Panc1 (cell line): ENCODE results near the gene RRP8. TPM values are rescaled to one million over a fixed set of nuclear protein-coding genes. Genes with fewer than 3 reads are reported as not detected.

ENCODE experiments used
- ATAC-seq: fragments of 200-7000 bp; cut with Tn5 transposase; 2 replicates; pipeline ENCODE4 v1.9.1; 2020; ENCODE audit warnings: mild to moderate bottlenecking, moderate library complexity
- BruUV-seq: library from RNA; stranded (reverse); fragments of 400-500 nt; replicated peaks from 2 replicates; lab custom pipeline; 2021; lab: Mats Ljungman, UMichigan
- CTCF ChIA-PET: fragments of 300-600 bp; sonication (Branson Sonifier 250); formaldehyde crosslinking; loops from one replicate; lab custom pipeline; 2022; ENCODE audit warnings: antibody characterized with exemption; lab: Charles Lee
- POLR2A ChIA-PET: fragments of 300-600 bp; sonication (Branson Sonifier 250); formaldehyde crosslinking; loops from one replicate; lab custom pipeline; 2022; ENCODE audit warnings: antibody characterized with exemption; lab: Charles Lee
- DNase-seq: peaks from one replicate; pipeline ENCODE4 v3.0.0-alpha.2; 2010; ENCODE audit warnings: low read depth, low spot score
- H3K27ac ChIP-seq: 2 replicates; pipeline ENCODE4 v1.5.1; 2011; ENCODE audit warnings: mild to moderate bottlenecking, low read length, inconsistent platforms
- H3K27me3 ChIP-seq: fragments of 200-500 bp; sonication (Bioruptor generic); 2 replicates; pipeline ENCODE4 v1.6.0; 2014; ENCODE audit warnings: low read length, inconsistent platforms; ENCODE audit not compliant: control insufficient read depth, insufficient read depth
- H3K36me3 ChIP-seq: fragments of 200-500 bp; sonication (Bioruptor generic); 2 replicates; pipeline ENCODE4 v1.5.1; 2014; ENCODE audit warnings: inconsistent platforms, mild to moderate bottlenecking, low read length, moderate library complexity; ENCODE audit not compliant: control insufficient read depth, insufficient read depth
- H3K4me1 ChIP-seq: 2 replicates; pipeline ENCODE4 v1.5.1; 2011; ENCODE audit warnings: inconsistent platforms, mild to moderate bottlenecking, low read length, moderate library complexity; ENCODE audit not compliant: control insufficient read depth, insufficient read depth
- H3K4me3 ChIP-seq, 2 experiments: 2 replicates each; pipeline ENCODE4 v1.5.1; 2011 to 2012; ENCODE audit warnings: low read depth in 2 of 2, low read length in 2 of 2, mild to moderate bottlenecking in 2 of 2, inconsistent platforms in 1 of 2, moderate library complexity in 1 of 2
- H3K9me3 ChIP-seq: fragments of 200-500 bp; sonication (Bioruptor generic); 2 replicates; pipeline ENCODE4 v1.5.1; 2014; ENCODE audit warnings: low read depth, mild to moderate bottlenecking, inconsistent platforms, low read length, moderate library complexity; ENCODE audit not compliant: control insufficient read depth, insufficient read depth
- POLR2AphosphoS5 ChIP-seq: IDR thresholded peaks from 2 replicates; pipeline ENCODE4 v1.6.1; 2012; ENCODE audit warnings: mild to moderate bottlenecking, low read depth, low read length, moderate library complexity
- SIN3A ChIP-seq: IDR thresholded peaks from 2 replicates; pipeline ENCODE4 v1.6.1; 2012; ENCODE audit warnings: low read depth, mild to moderate bottlenecking, low read length, moderate library complexity, borderline replicate concordance; ENCODE audit not compliant: insufficient read depth
- TCF7L2 ChIP-seq: IDR thresholded peaks from 2 replicates; pipeline ENCODE4 v1.6.1; 2011; ENCODE audit warnings: mild to moderate bottlenecking, low read depth, low read length, inconsistent platforms
- in situ Hi-C: cut with HindIII; loops from 2 replicates; pipeline ENCODE4 v1.10.0; 2016; ENCODE audit warnings: low sequenced_read_pairs, low pct_unique_long_range_greater_than_20kb
- intact Hi-C: fragments of 100-400 bp; cut with micrococcal nuclease; formaldehyde crosslinking; loops from one replicate; pipeline ENCODE4 v1.10.0; 2022; ENCODE audit not compliant: unreplicated experiment
- total RNA-seq: library from RNA; stranded (reverse); gene quantifications from one replicate; pipeline ENCODE4 v1.2.1, GENCODE V29; 2021; ENCODE audit not compliant: unreplicated experiment
- TF ChIP-seq, protein P1 (sequence below), 2 experiments: IDR thresholded peaks; 2 replicates each; pipeline ENCODE4 v1.6.1; 2011 to 2012; ENCODE audit warnings: low read depth in 2 of 2, control low read depth in 1 of 2, low read length in 1 of 2, mild to moderate bottlenecking in 1 of 2, moderate library complexity in 1 of 2; ENCODE audit not compliant: insufficient read depth in 1 of 2
- TF ChIP-seq, protein P2 (sequence below): fragments of 450-650 bp; IDR thresholded peaks from 2 replicates; pipeline ENCODE4 v1.5.1; 2017; ENCODE audit warnings: mild to moderate bottlenecking

RRP8 gene
- total RNA-seq, 1 experiment from 2014 or later, result 23.1 TPM

GRCh38 chr11:6572215-6572614, 31.2 kb downstream of the RRP8 start:
- no peak overlapping the region for H3K4me3 ChIP-seq
- in situ Hi-C loops (no loop called here), intact Hi-C loops (no loop called here)
- H3K27ac ChIP-seq, result no peak overlapping the region
- no peaks in the 10 kb centered on the region for H3K27me3 ChIP-seq
- BruUV-seq, result TSS peak; percentile 23
- CTCF ChIA-PET, result no interaction called here
- POLR2A ChIA-PET, result no interaction called here
- no peak for ATAC-seq
- H3K9me3 ChIP-seq, result no peaks in the 10 kb centered on the region
- TF ChIP-seq, protein P1, sequence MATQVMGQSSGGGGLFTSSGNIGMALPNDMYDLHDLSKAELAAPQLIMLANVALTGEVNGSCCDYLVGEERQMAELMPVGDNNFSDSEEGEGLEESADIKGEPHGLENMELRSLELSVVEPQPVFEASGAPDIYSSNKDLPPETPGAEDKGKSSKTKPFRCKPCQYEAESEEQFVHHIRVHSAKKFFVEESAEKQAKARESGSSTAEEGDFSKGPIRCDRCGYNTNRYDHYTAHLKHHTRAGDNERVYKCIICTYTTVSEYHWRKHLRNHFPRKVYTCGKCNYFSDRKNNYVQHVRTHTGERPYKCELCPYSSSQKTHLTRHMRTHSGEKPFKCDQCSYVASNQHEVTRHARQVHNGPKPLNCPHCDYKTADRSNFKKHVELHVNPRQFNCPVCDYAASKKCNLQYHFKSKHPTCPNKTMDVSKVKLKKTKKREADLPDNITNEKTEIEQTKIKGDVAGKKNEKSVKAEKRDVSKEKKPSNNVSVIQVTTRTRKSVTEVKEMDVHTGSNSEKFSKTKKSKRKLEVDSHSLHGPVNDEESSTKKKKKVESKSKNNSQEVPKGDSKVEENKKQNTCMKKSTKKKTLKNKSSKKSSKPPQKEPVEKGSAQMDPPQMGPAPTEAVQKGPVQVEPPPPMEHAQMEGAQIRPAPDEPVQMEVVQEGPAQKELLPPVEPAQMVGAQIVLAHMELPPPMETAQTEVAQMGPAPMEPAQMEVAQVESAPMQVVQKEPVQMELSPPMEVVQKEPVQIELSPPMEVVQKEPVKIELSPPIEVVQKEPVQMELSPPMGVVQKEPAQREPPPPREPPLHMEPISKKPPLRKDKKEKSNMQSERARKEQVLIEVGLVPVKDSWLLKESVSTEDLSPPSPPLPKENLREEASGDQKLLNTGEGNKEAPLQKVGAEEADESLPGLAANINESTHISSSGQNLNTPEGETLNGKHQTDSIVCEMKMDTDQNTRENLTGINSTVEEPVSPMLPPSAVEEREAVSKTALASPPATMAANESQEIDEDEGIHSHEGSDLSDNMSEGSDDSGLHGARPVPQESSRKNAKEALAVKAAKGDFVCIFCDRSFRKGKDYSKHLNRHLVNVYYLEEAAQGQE (IDR thresholded peaks at IDR 0.05; ENCODE audit: insufficient read depth in 1 of 2, low read depth in 2 of 2, low read length in 1 of 2), result no peak
- TF ChIP-seq SIN3A (no peak), TCF7L2 (no peak), POLR2AphosphoS5 (no peak)
- TF ChIP-seq, protein P2, sequence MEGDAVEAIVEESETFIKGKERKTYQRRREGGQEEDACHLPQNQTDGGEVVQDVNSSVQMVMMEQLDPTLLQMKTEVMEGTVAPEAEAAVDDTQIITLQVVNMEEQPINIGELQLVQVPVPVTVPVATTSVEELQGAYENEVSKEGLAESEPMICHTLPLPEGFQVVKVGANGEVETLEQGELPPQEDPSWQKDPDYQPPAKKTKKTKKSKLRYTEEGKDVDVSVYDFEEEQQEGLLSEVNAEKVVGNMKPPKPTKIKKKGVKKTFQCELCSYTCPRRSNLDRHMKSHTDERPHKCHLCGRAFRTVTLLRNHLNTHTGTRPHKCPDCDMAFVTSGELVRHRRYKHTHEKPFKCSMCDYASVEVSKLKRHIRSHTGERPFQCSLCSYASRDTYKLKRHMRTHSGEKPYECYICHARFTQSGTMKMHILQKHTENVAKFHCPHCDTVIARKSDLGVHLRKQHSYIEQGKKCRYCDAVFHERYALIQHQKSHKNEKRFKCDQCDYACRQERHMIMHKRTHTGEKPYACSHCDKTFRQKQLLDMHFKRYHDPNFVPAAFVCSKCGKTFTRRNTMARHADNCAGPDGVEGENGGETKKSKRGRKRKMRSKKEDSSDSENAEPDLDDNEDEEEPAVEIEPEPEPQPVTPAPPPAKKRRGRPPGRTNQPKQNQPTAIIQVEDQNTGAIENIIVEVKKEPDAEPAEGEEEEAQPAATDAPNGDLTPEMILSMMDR, result no peak
- H3K4me1 ChIP-seq, result no peaks in the 10 kb centered on the region
- DNase-seq, result no peak
- H3K36me3 ChIP-seq, result no peaks in the 10 kb centered on the region

DNA sequence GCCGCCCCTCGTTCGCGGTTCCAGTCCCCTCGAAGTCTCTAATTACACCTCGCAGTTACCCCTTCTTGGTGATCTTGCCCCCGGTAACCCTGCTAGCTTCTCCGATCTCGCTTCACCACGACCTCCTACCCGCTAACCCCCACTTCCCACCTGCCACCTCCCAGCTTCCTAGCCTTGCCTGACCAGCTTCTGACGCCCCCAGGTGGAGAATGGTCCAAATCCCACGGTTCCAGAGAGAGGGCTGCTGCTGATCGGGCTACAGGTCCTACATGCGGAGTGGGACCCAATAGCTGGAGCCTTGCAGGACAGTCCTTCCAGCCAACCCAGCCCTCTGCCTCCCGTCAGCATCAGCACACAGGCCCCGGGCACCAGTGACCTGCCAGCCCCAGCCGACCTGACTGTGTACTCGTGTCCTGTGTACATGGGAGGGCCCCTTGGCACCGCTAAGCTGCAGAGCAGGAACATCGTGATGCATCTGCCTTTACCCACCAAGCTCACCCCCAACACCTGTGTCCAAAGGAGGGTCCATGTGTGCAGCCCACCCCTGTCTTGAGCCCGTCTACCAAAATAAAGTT, 31.9 kb downstream of the RRP8 start:
- ChIA-PET CTCF (no interaction called here), POLR2A (no interaction called here)
- intact Hi-C loops, result no loop called here
- no peak for DNase-seq
- in situ Hi-C loops, result no loop called here
- Histone ChIP-seq H3K4me1 (no peaks in the 10 kb centered on the region), H3K27me3 (no peaks in the 10 kb centered on the region), H3K4me3 (no peak overlapping the region), H3K36me3 (no peaks in the 10 kb centered on the region), H3K9me3 (no peaks in the 10 kb centered on the region), H3K27ac (no peak overlapping the region)
- TF ChIP-seq, protein P2, result no peak
- BruUV-seq, result no TSS peak
- no peak for ATAC-seq
